Gastrocnemius medialis (tissue), 4 donors: ENCODE data around the gene TSPAN12. TPM values are rescaled to one million over a fixed set of nuclear protein-coding genes. Genes with fewer than 3 reads are reported as not detected.

ENCODE experiments used
- ATAC-seq, 2 donors: fragments of 150-250 bp; one replicate each; pipeline ENCODE4 v1.9.1; 2016
- DNase-seq, 2 donors: peaks; one replicate each; pipeline ENCODE4 v3.0.0-alpha.2; 2019
- H3K27ac ChIP-seq, 4 donors: fragments of 200-600 bp; sonication (generic); 1 replicate in 1 of 4; 2 replicates in 3 of 4; pipeline ENCODE4 v1.5.1; 2016 to 2018; ENCODE audit warnings: mild to moderate bottlenecking in 2 of 4, moderate library complexity in 1 of 4
- H3K27me3 ChIP-seq, 3 donors: fragments of 200-600 bp; sonication (generic) in 2 of 3; 1 replicate in 1 of 3; 2 replicates in 2 of 3; pipeline versions ENCODE4 v1.5.1 to v1.6.0; 2016 to 2019; ENCODE audit warnings: mild to moderate bottlenecking in 1 of 3, moderate library complexity in 1 of 3
- H3K36me3 ChIP-seq, 2 donors: fragments of 200-600 bp; sonication (generic) in 1 of 2; one replicate each; pipeline ENCODE4 v1.5.1; 2017 to 2018
- H3K4me1 ChIP-seq, 2 donors: fragments of 200-600 bp; sonication (generic) in 1 of 2; one replicate each; pipeline ENCODE4 v1.5.1; 2016 to 2017; ENCODE audit warnings: mild to moderate bottlenecking in 2 of 2
- H3K4me3 ChIP-seq, 4 donors: fragments of 200-600 bp; sonication (generic) in 3 of 4; 1 replicate in 1 of 4; 2 replicates in 3 of 4; pipeline ENCODE4 v1.5.1; 2016 to 2019; ENCODE audit warnings: mild to moderate bottlenecking in 2 of 4
- H3K9me3 ChIP-seq, 3 donors: fragments of 200-600 bp; sonication (generic) in 2 of 3; 1 replicate in 1 of 3; 2 replicates in 2 of 3; pipeline ENCODE4 v1.5.1; 2016 to 2019
- POLR2A ChIP-seq, 2 donors: fragments of 450-650 bp; IDR thresholded peaks; one replicate each; pipeline ENCODE4 v1.6.1; 2017; ENCODE audit warnings: antibody characterized with exemption in 2 of 2, mild to moderate bottlenecking in 2 of 2, moderate library complexity in 2 of 2
- in situ Hi-C, 4 donors: fragments of 200-750 bp; cut with MboI; loops; one replicate each; pipeline versions ENCODE4 v1.15.0 to v1.8.0; 2017; ENCODE audit warnings: low sequenced_read_pairs in 4 of 4
- intact Hi-C: fragments of 100-400 bp; cut with DNase I; formaldehyde crosslinking; loops from one replicate; pipeline ENCODE4 v1.15.1; 2023; ENCODE audit warnings: low total_unique reads
- total RNA-seq, 4 donors: library from RNA; depleted of rRNA; stranded (reverse); fragments of >200 nt; gene quantifications; one replicate each; pipeline versions ENCODE4 v1.1.0 to v1.2.3, GENCODE V29; 2016
- TF ChIP-seq, protein P1 (sequence below), 5 experiments: fragments of 450-650 bp in 3 of 5; fragments of 200-600 bp in 2 of 5; sonication (generic) in 2 of 5; IDR thresholded peaks in 4 of 5; conservative IDR thresholded peaks in 1 of 5; 1 replicate in 4 of 5; 2 replicates in 1 of 5; pipeline ENCODE4 v1.5.1; 2016 to 2019; ENCODE audit warnings: antibody characterized with exemption in 5 of 5, mild to moderate bottlenecking in 3 of 5, moderate library complexity in 3 of 5

Gene TSPAN12
- total RNA-seq, 4 donors from 2014 or later, result 1.3 to 6.3 (median 2.8) TPM

DNA sequence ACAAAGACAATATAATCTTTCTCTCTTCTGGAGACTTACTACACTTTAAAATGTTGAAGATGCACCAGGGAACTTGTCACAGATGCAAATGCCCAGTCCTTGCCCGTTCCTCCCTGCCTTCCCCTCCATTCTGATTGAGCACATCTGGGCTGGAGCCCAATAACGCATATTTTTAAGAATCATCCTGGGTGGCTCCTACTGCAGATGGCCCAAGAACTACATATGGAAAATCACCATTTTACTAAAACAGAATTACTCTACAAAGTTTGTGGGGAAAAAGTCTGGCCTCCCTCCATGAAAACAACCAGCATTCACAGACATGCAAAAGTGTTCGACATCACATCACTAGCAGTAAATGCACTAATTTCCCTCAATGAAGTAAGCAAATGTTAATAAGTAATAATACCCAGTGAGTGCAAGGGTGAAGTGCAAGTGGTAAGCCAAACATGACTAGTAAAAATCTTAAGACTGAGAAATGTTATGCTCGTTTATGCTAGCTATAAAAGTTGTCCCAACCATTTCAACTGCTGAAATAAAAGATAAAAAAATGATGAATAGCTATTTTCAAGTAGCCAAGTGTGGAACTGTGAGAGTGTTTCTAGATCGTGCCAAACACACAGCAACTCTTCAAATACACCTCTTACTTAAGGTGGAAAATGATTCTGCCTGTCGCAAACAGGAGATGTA is 43.5 kb downstream of the TSPAN12 start:
- Histone ChIP-seq H3K9me3 (no peaks in the 10 kb centered on the region), H3K36me3 (no peaks in the 10 kb centered on the region), H3K27ac (no peak overlapping the region), H3K4me1 (no peaks in the 10 kb centered on the region), H3K27me3 (no peaks in the 10 kb centered on the region), H3K4me3 (no peak overlapping the region)
- no peak for TF ChIP-seq POLR2A (IDR thresholded peaks at IDR 0.05)
- TF ChIP-seq, protein P1, sequence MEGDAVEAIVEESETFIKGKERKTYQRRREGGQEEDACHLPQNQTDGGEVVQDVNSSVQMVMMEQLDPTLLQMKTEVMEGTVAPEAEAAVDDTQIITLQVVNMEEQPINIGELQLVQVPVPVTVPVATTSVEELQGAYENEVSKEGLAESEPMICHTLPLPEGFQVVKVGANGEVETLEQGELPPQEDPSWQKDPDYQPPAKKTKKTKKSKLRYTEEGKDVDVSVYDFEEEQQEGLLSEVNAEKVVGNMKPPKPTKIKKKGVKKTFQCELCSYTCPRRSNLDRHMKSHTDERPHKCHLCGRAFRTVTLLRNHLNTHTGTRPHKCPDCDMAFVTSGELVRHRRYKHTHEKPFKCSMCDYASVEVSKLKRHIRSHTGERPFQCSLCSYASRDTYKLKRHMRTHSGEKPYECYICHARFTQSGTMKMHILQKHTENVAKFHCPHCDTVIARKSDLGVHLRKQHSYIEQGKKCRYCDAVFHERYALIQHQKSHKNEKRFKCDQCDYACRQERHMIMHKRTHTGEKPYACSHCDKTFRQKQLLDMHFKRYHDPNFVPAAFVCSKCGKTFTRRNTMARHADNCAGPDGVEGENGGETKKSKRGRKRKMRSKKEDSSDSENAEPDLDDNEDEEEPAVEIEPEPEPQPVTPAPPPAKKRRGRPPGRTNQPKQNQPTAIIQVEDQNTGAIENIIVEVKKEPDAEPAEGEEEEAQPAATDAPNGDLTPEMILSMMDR (IDR thresholded peaks at IDR 0.05 in 4 of 5, conservative IDR thresholded peaks at IDR 0.05 in 1 of 5), result no peak
- in situ Hi-C loops, result loop anchor here in 2 of 4 donors (25.0 kb wide), 2 partner anchors 123 to 298 kb away; no protein-coding TSS in a partner anchor
- ATAC-seq, result no peak
- DNase-seq, result no peak
- intact Hi-C loops, result no loop called here

DNA sequence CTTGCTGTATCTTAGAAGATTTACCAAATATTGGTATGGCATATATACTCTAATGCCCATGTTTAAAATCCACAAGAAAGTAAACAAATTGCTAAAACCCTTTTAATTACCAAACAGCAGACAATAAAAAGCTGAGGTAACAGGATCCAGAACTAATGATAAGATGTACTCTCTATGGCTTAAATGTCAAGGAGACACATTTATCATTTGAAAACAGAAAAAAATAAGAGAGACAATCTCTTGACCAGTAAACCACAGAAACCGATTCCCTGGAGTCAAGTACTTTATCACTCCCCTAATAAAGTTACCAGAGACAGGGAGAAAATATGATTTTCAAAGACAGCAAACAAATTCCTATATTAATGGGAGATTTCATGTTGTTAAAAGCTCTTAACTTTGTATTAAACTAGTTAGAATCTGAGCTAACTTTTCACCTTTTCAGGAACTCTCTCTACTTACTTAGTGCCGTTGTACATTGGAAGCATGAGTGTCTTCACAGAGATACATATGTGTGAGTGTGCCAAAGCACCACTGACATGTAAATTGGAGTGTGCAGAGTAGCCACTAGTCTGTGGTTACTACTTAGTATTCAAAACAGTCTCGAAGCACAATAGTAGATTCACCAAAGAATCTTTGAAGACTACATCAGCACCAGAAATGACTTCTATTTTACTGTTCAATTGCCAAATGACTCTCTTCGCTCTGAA is 44.2 kb downstream of the TSPAN12 start:
- intact Hi-C loops, result no loop called here

DNA sequence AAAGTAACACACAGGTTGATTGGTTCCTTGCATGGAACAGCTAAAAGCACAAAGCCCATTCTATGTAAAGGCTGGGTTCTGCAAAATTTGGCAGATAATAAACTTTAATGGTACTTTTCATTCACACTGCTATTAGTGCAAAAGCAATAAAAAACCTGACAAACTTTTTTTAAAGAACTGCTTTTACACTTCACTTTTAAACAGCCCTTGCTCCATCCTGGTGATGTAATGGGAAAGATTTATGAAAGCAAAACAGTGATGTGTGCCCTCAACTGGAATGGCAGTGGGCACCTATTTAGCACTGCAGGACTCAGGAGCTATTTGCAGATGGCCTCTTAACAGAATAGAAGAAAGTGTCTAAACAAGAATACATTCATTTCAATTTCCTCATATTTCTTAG is 44.9 kb downstream of the TSPAN12 start:
- Histone ChIP-seq H3K4me1 (no peaks in the 10 kb centered on the region), H3K27me3 (no peaks in the 10 kb centered on the region), H3K4me3 (no peak overlapping the region), H3K9me3 (no peaks in the 10 kb centered on the region), H3K27ac (no peak overlapping the region), H3K36me3 (no peaks in the 10 kb centered on the region)
- TF ChIP-seq, protein P1 (IDR thresholded peaks at IDR 0.05 in 4 of 5, conservative IDR thresholded peaks at IDR 0.05 in 1 of 5), result no peak
- no peak for TF ChIP-seq POLR2A (IDR thresholded peaks at IDR 0.05)
- ATAC-seq, result no peak
- intact Hi-C loops (no loop called here), in situ Hi-C loops (loop anchor here in 2 of 4 donors (25.0 kb wide), 2 partner anchors 124 to 299 kb away; no protein-coding TSS in a partner anchor)
- DNase-seq, result no peak

More for the DNA sequence above, 44.2 kb downstream of the TSPAN12 start:
- Histone ChIP-seq H3K27ac (no peak overlapping the region), H3K9me3 (no peaks in the 10 kb centered on the region), H3K4me3 (no peak overlapping the region), H3K27me3 (no peaks in the 10 kb centered on the region), H3K4me1 (no peaks in the 10 kb centered on the region), H3K36me3 (no peaks in the 10 kb centered on the region)
- ATAC-seq (no peak), DNase-seq (no peak)
- in situ Hi-C loops, result loop anchor here in 2 of 4 donors (25.0 kb wide), 2 partner anchors 124 to 299 kb away; no protein-coding TSS in a partner anchor
- TF ChIP-seq, protein P1 (IDR thresholded peaks at IDR 0.05 in 4 of 5, conservative IDR thresholded peaks at IDR 0.05 in 1 of 5), result no peak
- TF ChIP-seq POLR2A (IDR thresholded peaks at IDR 0.05), result no peak

GRCh38 chr7:120809260-120809659 is 48.7 kb downstream of the TSPAN12 start:
- DNase-seq, result no peak
- no peak overlapping the region for H3K27ac ChIP-seq
- in situ Hi-C loops, result loop anchor here (10.0 to 25.0 kb wide), 4 partner anchors 126 to 303 kb away; no protein-coding TSS in a partner anchor

More at GRCh38 chr7:120809260-120809659, 48.7 kb downstream of the TSPAN12 start:
- intact Hi-C loops, result loop anchor here (5.0 kb wide), 1 partner anchor 133 kb away; no protein-coding TSS in a partner anchor
- H3K4me3 ChIP-seq, result no peak overlapping the region
- ATAC-seq, result no peak
- TF ChIP-seq, protein P1 (IDR thresholded peaks at IDR 0.05 in 4 of 5, conservative IDR thresholded peaks at IDR 0.05 in 1 of 5), result no peak
- no peak for TF ChIP-seq POLR2A (IDR thresholded peaks at IDR 0.05)
- H3K9me3 ChIP-seq, result no peaks in the 10 kb centered on the region
- H3K4me1 ChIP-seq, result no peaks in the 10 kb centered on the region
- no peaks in the 10 kb centered on the region for H3K36me3 ChIP-seq
- no peaks in the 10 kb centered on the region for H3K27me3 ChIP-seq
